Adrenal gland (tissue), 5 donors: ENCODE data around the gene PRMT2.
"Not testable (repeated sequence)": the region's sequence is repeated elsewhere in the genome, so short reads cannot be mapped to it uniquely, and the experiment has no call there.

Source experiments
- POLR2A ChIP-seq, 2 donors: fragments of 450-650 bp; IDR thresholded peaks; one replicate each; pipeline ENCODE4 v1.6.1; 2017; ENCODE audit warnings: antibody characterized with exemption in 2 of 2, mild to moderate bottlenecking in 2 of 2, moderate library complexity in 1 of 2
- TF ChIP-seq, protein P1 (sequence below), 6 experiments: fragments of 450-650 bp in 4 of 6; fragments of 200-600 bp in 2 of 6; sonication (generic) in 1 of 6; IDR thresholded peaks; 1 replicate in 5 of 6; 2 replicates in 1 of 6; pipeline versions ENCODE4 v1.5.1 to v1.8.0; 2016 to 2021; ENCODE audit warnings: antibody characterized with exemption in 6 of 6, mild to moderate bottlenecking in 2 of 6, moderate library complexity in 1 of 6
- donor health status: DM: no; HTN: no; CAD: no.

- TF ChIP-seq, protein P1, sequence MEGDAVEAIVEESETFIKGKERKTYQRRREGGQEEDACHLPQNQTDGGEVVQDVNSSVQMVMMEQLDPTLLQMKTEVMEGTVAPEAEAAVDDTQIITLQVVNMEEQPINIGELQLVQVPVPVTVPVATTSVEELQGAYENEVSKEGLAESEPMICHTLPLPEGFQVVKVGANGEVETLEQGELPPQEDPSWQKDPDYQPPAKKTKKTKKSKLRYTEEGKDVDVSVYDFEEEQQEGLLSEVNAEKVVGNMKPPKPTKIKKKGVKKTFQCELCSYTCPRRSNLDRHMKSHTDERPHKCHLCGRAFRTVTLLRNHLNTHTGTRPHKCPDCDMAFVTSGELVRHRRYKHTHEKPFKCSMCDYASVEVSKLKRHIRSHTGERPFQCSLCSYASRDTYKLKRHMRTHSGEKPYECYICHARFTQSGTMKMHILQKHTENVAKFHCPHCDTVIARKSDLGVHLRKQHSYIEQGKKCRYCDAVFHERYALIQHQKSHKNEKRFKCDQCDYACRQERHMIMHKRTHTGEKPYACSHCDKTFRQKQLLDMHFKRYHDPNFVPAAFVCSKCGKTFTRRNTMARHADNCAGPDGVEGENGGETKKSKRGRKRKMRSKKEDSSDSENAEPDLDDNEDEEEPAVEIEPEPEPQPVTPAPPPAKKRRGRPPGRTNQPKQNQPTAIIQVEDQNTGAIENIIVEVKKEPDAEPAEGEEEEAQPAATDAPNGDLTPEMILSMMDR (IDR thresholded peaks at IDR 0.05): not testable (repeated sequence)
- not testable (repeated sequence) for TF ChIP-seq POLR2A (IDR thresholded peaks at IDR 0.05)
Measured at GRCh38 chr21:46630915-46631314, 4.6 kb upstream of the PRMT2 start.
